ENCODE data around the gene KCNQ1. TPM values are rescaled to one million over a fixed set of nuclear protein-coding genes. Genes with fewer than 3 reads are reported as not detected.

KCNQ1 gene
- polyA plus RNA-seq, 1 of the 3 experiments (the other 2 are of a cell fraction): 0.05 TPM

DNA sequence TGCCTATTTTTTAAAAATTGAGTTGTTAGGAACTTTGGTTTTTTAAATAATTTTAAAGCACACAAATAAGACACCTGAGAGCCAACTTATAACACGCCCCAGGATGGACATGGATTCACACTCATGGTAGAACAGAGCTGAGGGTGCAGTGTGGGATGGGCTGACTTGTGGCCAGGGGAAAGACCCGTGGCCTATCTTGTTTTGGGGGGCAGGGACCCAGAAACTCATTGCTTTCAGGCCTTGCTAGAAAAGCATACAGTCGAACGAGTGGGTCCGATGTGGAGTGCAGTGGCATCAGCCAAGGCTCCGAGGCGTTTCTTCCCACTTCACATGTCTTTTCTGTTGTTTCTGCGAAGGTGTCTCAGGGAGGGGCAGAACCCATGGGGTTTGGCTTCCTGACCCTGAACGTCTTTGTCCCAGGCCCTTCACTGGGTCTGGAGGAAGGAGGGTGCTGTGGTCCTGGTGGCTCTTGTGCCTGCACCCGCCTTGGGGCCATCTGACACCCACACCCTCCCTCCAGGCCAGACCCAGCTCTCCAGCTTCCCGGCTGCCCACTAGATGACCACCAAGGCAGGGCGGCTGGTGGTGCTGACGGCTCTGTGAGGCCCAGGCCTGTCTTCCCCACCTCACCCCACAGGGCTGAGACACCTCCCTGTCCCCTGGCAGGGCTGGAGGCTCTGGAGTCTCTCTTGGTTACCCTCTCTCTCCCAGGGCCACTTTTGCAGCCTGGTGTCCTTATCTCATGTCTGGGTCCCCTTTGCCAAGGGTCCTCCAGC is 120.8 kb downstream of the KCNQ1 start:
- POLR2A ChIA-PET: no interaction called here
- H3K36me3 ChIP-seq (replicated peaks in 1 of 2; ENCODE audit: control insufficient read depth in 1 of 2, insufficient read depth in 2 of 2, low read length in 1 of 2): no peaks in the 10 kb centered on the region
- H4K20me1 ChIP-seq (ENCODE audit: insufficient read depth): no peaks in the 10 kb centered on the region
- no peaks in the 10 kb centered on the region for H3K79me2 ChIP-seq (ENCODE audit: insufficient read depth)
- no peak overlapping the region for H3K4me2 ChIP-seq
- H3K9ac ChIP-seq: no peak overlapping the region
- CTCF ChIA-PET: interaction anchor here (2.6 kb wide), 1 partner anchor 322 kb away, joined by 11 read pairs; no protein-coding TSS in a partner anchor
- TF ChIP-seq, protein P1, sequence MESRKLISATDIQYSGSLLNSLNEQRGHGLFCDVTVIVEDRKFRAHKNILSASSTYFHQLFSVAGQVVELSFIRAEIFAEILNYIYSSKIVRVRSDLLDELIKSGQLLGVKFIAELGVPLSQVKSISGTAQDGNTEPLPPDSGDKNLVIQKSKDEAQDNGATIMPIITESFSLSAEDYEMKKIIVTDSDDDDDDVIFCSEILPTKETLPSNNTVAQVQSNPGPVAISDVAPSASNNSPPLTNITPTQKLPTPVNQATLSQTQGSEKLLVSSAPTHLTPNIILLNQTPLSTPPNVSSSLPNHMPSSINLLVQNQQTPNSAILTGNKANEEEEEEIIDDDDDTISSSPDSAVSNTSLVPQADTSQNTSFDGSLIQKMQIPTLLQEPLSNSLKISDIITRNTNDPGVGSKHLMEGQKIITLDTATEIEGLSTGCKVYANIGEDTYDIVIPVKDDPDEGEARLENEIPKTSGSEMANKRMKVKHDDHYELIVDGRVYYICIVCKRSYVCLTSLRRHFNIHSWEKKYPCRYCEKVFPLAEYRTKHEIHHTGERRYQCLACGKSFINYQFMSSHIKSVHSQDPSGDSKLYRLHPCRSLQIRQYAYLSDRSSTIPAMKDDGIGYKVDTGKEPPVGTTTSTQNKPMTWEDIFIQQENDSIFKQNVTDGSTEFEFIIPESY (IDR thresholded peaks at IDR 0.05; ENCODE audit: borderline replicate concordance, low read depth): no peak
- TF ChIP-seq EP300 (IDR thresholded peaks at IDR 0.05; ENCODE audit: borderline replicate concordance in 1 of 2, low read depth in 1 of 2, low read length in 1 of 2) (no peak), EZH2phosphoT487 (IDR thresholded peaks at IDR 0.05; ENCODE audit: borderline replicate concordance, low read depth) (no peak)
- H3K4me1 ChIP-seq (ENCODE audit: control insufficient read depth in 1 of 2, insufficient read depth in 2 of 2, low read depth in 1 of 2, low read length in 1 of 2): peaks cover 0 to 10% of the 10 kb centered on the region in 2 experiments; a peak in 1 of 4 replicates
- no peaks in the 10 kb centered on the region for H3K9me2 ChIP-seq
- no peaks in the 10 kb centered on the region for H3F3A ChIP-seq (replicated peaks; ENCODE audit: insufficient read depth)
- H3K27ac ChIP-seq (ENCODE audit: low read depth in 2 of 2, low read length in 1 of 2): no peak overlapping the region
- H2AFZ ChIP-seq (ENCODE audit: low read depth): no peak overlapping the region
- WGBS (ENCODE audit: low lambda C conversion rate): 35% methylated on average over 3 of the region's 13 CpGs
- no peaks in the 10 kb centered on the region for H3K27me3 ChIP-seq (ENCODE audit: insufficient read depth)
- H3K9me3 ChIP-seq: no peaks in the 10 kb centered on the region
- no peak for DNase-seq
- H3K4me3 ChIP-seq (ENCODE audit: low read depth in 2 of 2, low read length in 1 of 2): no peak overlapping the region

DNA sequence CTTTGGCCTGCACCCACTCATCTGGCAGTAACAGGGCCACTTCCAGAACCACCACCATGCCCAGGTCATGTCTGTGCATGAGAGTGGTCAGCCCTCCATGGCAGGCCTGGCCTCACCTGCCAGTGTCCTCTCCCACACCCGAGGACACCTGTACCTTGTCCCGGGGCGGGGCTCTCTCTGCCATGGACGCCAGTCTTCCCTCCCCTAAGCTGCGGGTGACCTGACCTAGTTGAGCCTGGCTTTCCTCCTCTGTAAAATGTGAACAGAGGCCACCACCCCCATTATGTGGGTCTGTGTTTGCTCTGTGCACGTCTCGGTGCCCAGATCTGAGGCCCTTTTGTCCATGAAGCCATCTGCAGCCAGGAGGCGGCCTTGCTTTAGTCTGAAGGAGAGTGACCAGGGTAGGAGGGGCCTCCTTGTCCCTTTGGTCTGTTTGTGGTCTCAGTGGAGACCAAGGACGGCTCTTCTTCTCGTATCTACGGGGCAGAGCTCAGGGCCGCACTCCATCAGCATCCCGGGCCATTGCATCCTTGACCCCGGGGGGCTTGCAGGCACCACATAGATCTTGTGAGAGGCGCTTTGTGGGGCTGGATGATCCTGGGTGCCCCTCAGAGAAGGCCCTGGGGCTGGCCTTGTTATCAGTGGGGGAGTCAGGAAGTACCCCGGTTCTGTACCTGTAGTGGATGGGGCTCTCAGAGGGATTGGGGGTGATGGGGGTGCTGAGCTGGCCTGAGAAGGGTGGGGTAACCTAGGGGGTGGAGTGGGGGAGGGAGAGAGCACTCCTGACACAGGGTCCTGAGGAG is 121.6 kb downstream of the KCNQ1 start:
- Histone ChIP-seq H3K4me1 (ENCODE audit: control insufficient read depth in 1 of 2, insufficient read depth in 2 of 2, low read depth in 1 of 2, low read length in 1 of 2) (peaks cover 0 to 10% of the 10 kb centered on the region in 2 experiments; a peak in 1 of 4 replicates), H3K27ac (ENCODE audit: low read depth in 2 of 2, low read length in 1 of 2) (no peak overlapping the region), H3K4me2 (no peak overlapping the region), H2AFZ (ENCODE audit: low read depth) (no peak overlapping the region), H3K79me2 (ENCODE audit: insufficient read depth) (no peaks in the 10 kb centered on the region), H3K9ac (no peak overlapping the region), H3K4me3 (ENCODE audit: low read depth in 2 of 2, low read length in 1 of 2) (no peak overlapping the region), H4K20me1 (ENCODE audit: insufficient read depth) (no peaks in the 10 kb centered on the region), H3K27me3 (ENCODE audit: insufficient read depth) (no peaks in the 10 kb centered on the region), H3K9me2 (no peaks in the 10 kb centered on the region), H3F3A (replicated peaks; ENCODE audit: insufficient read depth) (no peaks in the 10 kb centered on the region), H3K9me3 (no peaks in the 10 kb centered on the region), H3K36me3 (replicated peaks in 1 of 2; ENCODE audit: control insufficient read depth in 1 of 2, insufficient read depth in 2 of 2, low read length in 1 of 2) (no peaks in the 10 kb centered on the region)
- CTCF ChIA-PET: interaction anchor here (1.0 to 2.8 kb wide), 4 partner anchors 11 to 321 kb away, joined by 3 to 12 read pairs (median 7); no protein-coding TSS in a partner anchor
- TF ChIP-seq RAD21 (IDR thresholded peaks at IDR 0.05; ENCODE audit: low read length) (peak; percentile 22; the same call in 1 of the 2 replicates), SMC3 (IDR thresholded peaks at IDR 0.05; ENCODE audit: low read depth, low read length) (peak; percentile 5; the same call in 1 of the 2 replicates), EZH2phosphoT487 (IDR thresholded peaks at IDR 0.05; ENCODE audit: borderline replicate concordance, low read depth) (no peak), GABPA (IDR thresholded peaks at IDR 0.05; ENCODE audit: low read depth) (no peak), GATA2 (CRISPR knock-in tag; IDR thresholded peaks at IDR 0.05) (no peak), NFIC (IDR thresholded peaks at IDR 0.05; ENCODE audit: borderline replicate concordance) (no peak), TCF12 (IDR thresholded peaks at IDR 0.05) (no peak), FOSL2 (IDR thresholded peaks at IDR 0.05; ENCODE audit: borderline replicate concordance, low read depth) (no peak), TEAD4 (IDR thresholded peaks at IDR 0.05; ENCODE audit: borderline replicate concordance, insufficient read depth) (no peak), FOXJ3 (CRISPR knock-in tag; IDR thresholded peaks at IDR 0.05) (no peak)
- POLR2A ChIA-PET: interaction anchor here (0.7 to 0.9 kb wide), 2 partner anchors 22 to 229 kb away, joined by 3 read pairs; no protein-coding TSS in a partner anchor
- DNase-seq: no peak
- WGBS (ENCODE audit: low lambda C conversion rate): 60% methylated on average over 10 of the region's 16 CpGs

Data from SK-N-SH (cell line).